ENCODE results near the gene LRRC1. TPM values are rescaled to one million over a fixed set of nuclear protein-coding genes. Genes with fewer than 3 reads are reported as not detected.

LRRC1 gene
- total and polyA plus RNA-seq, 10 of the 15 experiments (the other 5 are each of a cell fraction or from before 2014, with no cell fraction given): 0.35 to 9.3 (median 0.63) TPM

- TF ChIP-seq MAX (IDR thresholded peaks at IDR 0.05; ENCODE audit: low read depth, low read length) (no peak), HDGF (IDR thresholded peaks at IDR 0.05) (no peak), CHD4 (IDR thresholded peaks at IDR 0.05) (no peak)
Measured at GRCh38 chr6:53756396-53756795, 38.4 kb upstream of the LRRC1 start (continued).

- in situ Hi-C loops (cut with MboI) (no loop called here), intact Hi-C loops (cut with micrococcal nuclease; ENCODE audit: unreplicated experiment) (no loop called here)
- RAD21 ChIA-PET (ENCODE audit: unreplicated experiment): no interaction called here
- POLR2A ChIA-PET: no interaction called here
- FAIRE-seq: no peak
- TF ChIP-seq EED (IDR thresholded peaks at IDR 0.05; ENCODE audit: low read depth) (no peak), SMAD5 (IDR thresholded peaks at IDR 0.05; ENCODE audit: low read depth) (no peak), CHD4 (IDR thresholded peaks at IDR 0.05) (no peak), BMI1 (IDR thresholded peaks at IDR 0.05; ENCODE audit: borderline replicate concordance) (no peak), NFIC (IDR thresholded peaks at IDR 0.05; ENCODE audit: low read depth, low read length) (no peak), CTCF (IDR thresholded peaks at IDR 0.05 in 2 of 3, conservative IDR thresholded peaks at IDR 0.05 in 1 of 3; ENCODE audit: control insufficient read depth in 2 of 3, extremely low read depth in 1 of 3, insufficient read depth in 1 of 3, low read depth in 3 of 3, low read length in 3 of 3) (no peak), E2F4 (IDR thresholded peaks at IDR 0.05; ENCODE audit: low read depth, low read length) (no peak), YBX1 (IDR thresholded peaks at IDR 0.05) (no peak), CREB1 (IDR thresholded peaks at IDR 0.05; ENCODE audit: low read depth) (no peak), ZSCAN29 (IDR thresholded peaks at IDR 0.05) (no peak)
- TF ChIP-seq, protein P1, sequence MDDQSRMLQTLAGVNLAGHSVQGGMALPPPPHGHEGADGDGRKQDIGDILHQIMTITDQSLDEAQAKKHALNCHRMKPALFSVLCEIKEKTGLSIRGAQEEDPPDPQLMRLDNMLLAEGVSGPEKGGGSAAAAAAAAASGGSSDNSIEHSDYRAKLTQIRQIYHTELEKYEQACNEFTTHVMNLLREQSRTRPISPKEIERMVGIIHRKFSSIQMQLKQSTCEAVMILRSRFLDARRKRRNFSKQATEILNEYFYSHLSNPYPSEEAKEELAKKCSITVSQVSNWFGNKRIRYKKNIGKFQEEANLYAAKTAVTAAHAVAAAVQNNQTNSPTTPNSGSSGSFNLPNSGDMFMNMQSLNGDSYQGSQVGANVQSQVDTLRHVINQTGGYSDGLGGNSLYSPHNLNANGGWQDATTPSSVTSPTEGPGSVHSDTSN (IDR thresholded peaks at IDR 0.05; ENCODE audit: insufficient replicate concordance, low read depth, low read length): no peak
- no peaks in the 10 kb centered on the region; the same call in 1 of the 2 replicates for H4K20me1 ChIP-seq (ENCODE audit: control insufficient read depth, insufficient read depth)
- no peaks in the 10 kb centered on the region for H3K79me2 ChIP-seq (ENCODE audit: control insufficient read depth, insufficient read depth, low read length)
- ATAC-seq: no peak
- H3K27me3 ChIP-seq (replicated peaks in 1 of 2; ENCODE audit: control insufficient read depth in 2 of 2, insufficient read depth in 2 of 2, low read length in 1 of 2): no peaks in the 10 kb centered on the region; a peak in 1 of 4 replicates
- no peak overlapping the region for H3K4me2 ChIP-seq (ENCODE audit: control insufficient read depth, insufficient read depth)
- H3K9ac ChIP-seq (ENCODE audit: control insufficient read depth, insufficient read depth, low read length): no peak overlapping the region
- H3K4me3 ChIP-seq: no peak overlapping the region
- no peaks in the 10 kb centered on the region for H3K4me1 ChIP-seq (ENCODE audit: control insufficient read depth, insufficient read depth, low read length)
- no peak overlapping the region for H3K27ac ChIP-seq (ENCODE audit: control insufficient read depth, insufficient read depth)
- CTCF ChIA-PET: interaction anchor here (1.1 to 1.5 kb wide), 2 partner anchors 12 to 30 kb away, joined by 3 read pairs; no protein-coding TSS in a partner anchor
- H3K36me3 ChIP-seq (ENCODE audit: control insufficient read depth in 2 of 2, insufficient read depth in 2 of 2, low read length in 1 of 2): no peaks in the 10 kb centered on the region
- no TSS peak for BruUV-seq (replicated peaks)
- no peaks in the 10 kb centered on the region for H3K9me3 ChIP-seq (replicated peaks; ENCODE audit: control insufficient read depth, insufficient read depth, low read length)
- SMC1A ChIA-PET (ENCODE audit: uncharacterized antibody, unreplicated experiment): no interaction called here
- 5% methylated on average over 1 of the region's 1 CpG for WGBS (ENCODE audit: insufficient coverage, insufficient replicate concordance, low lambda C conversion rate, missing lambda C conversion rate)
- H2AFZ ChIP-seq (ENCODE audit: control insufficient read depth, low read depth, low read length): no peak overlapping the region
- no peak for DNase-seq (ENCODE audit: low read depth, low spot score)
Measured at GRCh38 chr6:53758496-53758895, 36.3 kb upstream of the LRRC1 start.

Data from GM12878 (cell line).